ENCODE results near the gene NUP35. TPM values are rescaled to one million over a fixed set of nuclear protein-coding genes. Genes with fewer than 3 reads are reported as not detected.
"Not testable (repeated sequence)": the region's sequence is repeated elsewhere in the genome, so short reads cannot be mapped to it uniquely, and the experiment has no call there.

NUP35 gene
- total RNA-seq, 1 donor from 2014 or later: 42.0 TPM

DNA sequence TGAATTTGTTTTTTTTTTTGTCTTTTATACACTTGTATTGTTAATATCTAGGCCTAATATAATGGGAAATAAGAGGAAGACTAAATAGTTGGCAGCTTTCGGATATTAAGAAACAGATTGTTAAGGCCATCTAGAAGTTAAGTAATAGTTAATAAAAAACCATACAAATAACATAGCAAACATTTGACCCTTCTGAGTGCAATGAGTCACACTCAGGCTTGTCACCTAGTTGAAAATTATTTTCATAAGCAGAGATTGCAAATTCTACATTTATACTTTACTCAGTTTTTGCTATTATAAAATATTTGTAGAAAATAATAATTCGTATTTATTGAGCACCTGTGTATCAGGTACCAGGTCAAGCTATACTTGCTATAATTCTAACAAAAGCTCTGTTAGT lies 2.4 kb downstream of the NUP35 start:
- FAIRE-seq (no peak), DNase-seq (ENCODE audit: low spot score in 2 of 2) (no peak)

DNA sequence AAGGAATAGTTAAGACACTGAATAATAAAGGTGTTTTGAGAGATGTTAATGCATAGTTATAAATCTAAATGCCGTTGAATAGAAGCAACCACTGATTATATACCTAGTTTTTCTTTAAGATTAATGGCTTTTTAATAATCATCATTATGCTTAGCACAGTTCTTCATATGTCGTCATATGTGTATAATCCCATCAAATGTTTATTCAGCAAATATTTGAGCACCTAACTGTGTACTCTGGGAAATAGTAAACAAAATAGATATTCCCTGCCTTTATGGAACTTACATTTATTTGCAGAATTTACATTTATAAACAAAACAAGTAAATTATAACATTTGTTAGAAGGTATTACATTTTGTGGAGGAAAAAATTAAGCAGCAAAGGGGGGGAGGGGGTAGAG lies 9.8 kb downstream of the NUP35 start:
- DNase-seq (ENCODE audit: low spot score in 2 of 2): no peak
- FAIRE-seq: no peak

DNA sequence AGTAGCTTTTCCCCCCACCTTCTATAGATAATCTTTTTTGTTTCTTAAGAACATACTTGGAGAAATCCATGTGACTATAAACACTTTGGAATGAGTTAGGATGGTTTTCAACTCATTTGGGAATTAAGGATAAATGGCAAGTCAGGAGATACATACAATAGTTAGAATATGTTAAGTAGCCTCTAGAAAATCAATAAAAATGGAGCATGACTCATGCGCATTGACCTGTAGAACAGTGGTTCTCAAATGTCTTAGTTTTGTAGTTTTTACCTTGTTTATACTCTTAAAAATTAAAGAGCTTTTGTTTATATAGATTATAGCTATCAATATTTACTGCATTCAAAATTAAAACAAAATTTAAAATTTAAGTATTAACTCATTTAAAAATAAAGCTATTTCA lies 24.7 kb downstream of the NUP35 start:
- FAIRE-seq (peak; percentile 84), DNase-seq (ENCODE audit: low spot score in 2 of 2) (no peak)

DNA sequence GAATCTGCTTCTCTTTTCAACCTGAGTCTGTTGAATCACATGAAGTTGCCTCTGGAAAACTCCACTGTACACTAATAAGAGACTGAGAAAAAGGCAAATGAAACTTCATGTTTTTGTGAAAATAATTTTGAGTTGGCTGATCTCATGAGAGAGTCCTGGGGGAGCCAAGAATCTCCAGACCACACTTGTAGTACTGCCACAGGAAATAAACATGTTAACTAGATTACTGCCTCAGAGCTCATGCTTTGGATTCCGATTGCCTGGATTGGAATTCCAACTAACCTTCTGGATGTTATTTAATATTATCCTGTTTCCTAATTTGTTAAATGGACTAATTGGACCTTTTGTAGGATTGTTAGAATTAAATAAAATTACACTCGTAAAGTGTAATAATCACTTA lies 25.2 kb downstream of the NUP35 start:
- DNase-seq (ENCODE audit: low spot score in 2 of 2): no peak
- no peak for FAIRE-seq

DNA sequence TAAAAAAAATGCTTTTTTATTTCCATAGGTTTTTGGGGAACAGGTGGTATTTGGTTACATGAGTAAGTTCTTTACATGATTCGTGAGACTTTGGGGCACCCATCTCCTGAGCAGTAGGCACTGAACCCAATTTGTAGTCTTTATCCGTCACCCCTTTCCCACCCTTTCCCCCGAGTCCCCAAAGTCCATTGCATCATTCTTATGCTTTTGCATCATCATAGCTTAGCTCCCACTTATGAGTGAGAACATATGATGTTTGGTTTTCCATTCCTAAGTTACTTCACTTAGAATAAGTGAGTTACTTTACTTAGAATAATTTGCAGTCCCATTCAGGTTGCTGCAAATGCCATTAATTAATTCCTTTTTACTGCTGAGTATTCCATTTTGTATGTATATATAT lies 28.0 kb downstream of the NUP35 start:
- not testable (repeated sequence) for DNase-seq (ENCODE audit: low spot score in 2 of 2); FAIRE-seq

DNA sequence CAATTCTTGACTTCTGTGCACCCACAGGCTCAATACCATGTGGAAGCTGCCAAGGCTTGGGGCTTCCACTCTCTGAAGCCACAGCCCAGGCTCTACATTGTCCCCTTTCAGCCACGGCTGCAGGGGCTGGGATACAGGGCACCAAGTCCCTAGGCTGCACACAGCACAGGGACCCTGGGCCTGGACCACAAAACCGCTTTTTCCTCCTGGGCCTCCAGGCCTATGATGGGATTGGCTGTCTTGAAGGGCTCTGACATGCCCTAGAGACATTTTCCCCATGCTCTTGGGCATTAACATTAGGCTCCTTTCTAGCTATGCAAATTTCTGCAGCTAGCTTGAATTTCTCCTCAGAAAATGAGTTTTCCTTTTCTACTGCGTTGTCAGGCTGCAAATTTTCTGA lies 29.7 kb downstream of the NUP35 start:
- FAIRE-seq (no peak), DNase-seq (ENCODE audit: low spot score in 2 of 2) (no peak)

DNA sequence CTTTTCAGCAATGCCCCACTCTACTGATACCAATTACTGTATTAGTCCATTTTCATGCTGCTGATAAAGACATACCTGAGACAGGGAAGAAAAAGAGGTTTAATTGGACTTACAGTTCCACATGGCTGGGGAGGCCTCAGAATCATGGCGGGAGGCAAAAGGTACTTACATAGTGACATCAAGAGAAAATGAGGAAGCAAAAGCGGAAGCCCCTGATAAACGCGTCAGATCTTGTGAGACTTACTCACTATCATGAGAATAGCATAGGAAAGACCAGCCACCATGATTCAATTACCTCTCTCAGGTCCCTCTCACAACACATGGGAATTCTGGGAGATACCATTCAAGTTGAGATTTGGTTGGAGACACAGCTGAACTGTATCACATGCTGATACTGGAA lies 30.5 kb downstream of the NUP35 start:
- DNase-seq (ENCODE audit: low spot score in 2 of 2); FAIRE-seq: not testable (repeated sequence)

DNA sequence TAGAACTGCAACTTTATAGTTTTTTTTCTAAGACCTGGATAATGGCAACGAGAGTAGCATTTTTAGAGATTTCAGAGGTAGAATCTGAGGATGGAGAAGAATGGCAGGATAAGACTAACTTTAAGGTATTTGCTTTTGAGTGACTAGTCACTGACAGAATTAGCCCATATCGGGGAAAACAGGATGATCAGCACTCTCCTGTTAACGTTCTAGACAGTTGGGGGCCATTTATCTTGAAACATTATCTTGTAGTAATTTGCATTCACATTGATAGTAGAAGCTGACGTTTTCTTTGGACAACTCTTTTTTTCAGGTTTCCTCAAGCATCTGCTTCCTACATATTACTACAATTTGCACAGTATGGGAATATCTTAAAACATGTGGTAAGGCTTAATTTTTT lies 32.9 kb downstream of the NUP35 start:
- DNase-seq (ENCODE audit: low spot score in 2 of 2): no peak
- no peak for FAIRE-seq

DNA sequence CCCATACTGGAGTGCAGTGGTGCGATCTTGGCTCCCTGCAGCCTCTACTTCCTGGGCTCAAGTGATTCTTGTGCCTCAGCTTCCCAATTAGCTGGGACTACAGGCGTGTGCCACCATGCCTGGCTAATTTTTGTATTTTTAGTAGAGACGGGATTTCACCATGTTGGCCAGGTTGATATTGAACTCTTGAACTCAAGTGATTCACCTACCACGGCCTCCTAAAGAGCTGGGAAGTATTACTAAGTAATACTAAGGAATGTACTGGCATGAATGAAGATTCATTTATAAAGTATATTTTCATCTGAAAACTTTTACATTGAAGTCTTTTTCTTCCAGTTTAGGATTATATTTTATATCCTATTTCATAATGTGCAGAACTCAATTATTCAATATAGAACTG lies 38.1 kb downstream of the NUP35 start:
- FAIRE-seq: no peak

DNA sequence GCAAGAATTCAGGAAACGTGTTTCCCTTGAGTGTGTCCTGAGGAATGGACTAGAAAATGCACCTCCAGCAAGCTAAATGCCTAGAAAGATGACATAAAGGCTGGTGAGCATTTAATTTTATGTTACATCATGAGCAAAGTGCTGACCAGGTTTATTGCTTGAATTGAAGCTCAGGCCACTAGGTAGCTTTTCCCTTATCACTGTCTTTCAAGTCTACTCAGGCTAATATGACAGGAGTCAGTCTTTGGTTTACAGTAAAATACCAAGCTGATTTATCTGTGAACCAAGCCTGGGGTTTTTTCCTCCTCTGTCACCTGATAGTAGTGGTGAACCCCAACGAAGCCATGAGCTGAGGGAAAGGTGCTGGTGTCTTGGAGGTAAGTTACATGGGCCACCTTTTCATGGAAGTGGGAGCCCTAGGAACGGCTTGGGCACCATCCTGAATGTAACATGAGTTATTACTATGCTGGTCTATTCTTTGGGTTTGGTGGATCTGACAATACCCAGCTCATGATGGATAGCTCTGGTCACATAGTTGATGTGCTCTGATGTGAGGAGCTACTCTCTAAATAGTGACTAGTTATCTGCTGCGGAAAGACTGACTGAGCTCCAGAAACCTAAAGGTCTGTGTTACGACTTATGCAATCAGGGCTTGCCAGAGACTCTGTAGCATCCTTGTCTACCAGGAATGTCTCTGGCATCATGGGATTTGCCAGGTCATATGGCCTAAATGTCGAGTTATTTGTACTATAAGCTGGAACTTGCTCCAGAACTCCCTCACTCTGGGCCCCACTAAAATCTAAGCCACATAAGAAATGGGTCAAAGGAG lies 39.8 kb downstream of the NUP35 start:
- no peak for FAIRE-seq
- DNase-seq (ENCODE audit: low spot score in 2 of 2): no peak

More for the DNA sequence above, 38.1 kb downstream of the NUP35 start:
- DNase-seq (ENCODE audit: low spot score in 2 of 2): no peak

DNA sequence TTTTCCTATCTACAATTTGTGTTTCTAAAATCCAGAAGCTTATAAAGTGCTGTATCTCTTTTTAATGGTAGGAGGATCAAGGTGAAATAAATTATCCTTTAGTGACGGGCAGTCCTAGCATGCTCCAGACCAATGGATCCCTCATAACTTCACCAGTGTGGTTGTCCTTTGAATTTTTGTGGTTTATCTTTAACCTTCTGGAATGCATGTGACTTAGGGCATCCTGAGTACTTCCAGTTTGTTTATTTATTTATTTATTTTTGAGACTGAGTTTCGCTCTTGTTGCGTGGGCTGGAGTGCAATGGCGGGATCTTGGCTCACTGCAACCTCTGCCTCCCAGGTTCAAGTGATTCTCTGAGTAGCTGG lies 40.4 kb downstream of the NUP35 start:
- DNase-seq (ENCODE audit: low spot score in 2 of 2): no peak
- no peak for FAIRE-seq

DNA sequence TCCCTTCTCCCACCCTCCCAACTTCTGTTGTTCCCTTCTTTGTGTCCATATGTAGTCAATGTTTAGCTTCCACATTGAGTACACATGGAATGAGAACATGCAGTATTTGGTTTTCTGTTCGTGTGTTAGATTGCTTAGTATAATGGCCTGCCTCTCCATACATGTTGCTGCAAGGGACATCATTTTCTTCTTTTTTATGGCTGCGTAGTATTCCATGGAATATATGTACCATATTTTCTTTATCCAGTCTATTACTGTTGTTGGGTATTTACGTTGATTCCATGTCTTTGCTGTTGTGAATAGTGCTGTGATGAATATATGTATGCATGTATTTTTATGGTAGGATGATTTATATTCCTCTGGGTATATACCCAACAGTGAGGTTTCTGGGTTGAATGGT lies 42.0 kb downstream of the NUP35 start:
- DNase-seq (ENCODE audit: low spot score in 2 of 2) (no peak), FAIRE-seq (no peak)

DNA sequence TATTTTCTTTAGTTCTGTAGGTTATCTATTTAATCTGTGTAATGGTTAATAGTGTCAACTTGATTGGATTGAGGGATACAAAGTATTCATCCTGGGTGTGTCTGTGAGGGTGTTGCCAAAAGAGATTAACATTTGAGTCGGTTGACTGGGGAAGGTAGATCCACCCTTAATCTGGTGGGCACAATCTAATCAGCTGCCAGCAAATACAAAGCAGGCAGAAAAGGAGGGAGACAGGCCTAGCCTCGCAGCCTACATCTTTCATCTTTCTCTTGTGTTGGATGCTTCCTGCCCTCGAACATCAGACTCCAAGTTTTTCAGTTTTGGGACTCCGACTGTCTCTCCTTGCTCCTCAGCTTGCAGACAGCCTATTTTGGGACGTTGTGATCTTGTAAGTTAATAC lies 42.7 kb downstream of the NUP35 start:
- not testable (repeated sequence) for DNase-seq (ENCODE audit: low spot score in 2 of 2); FAIRE-seq

DNA sequence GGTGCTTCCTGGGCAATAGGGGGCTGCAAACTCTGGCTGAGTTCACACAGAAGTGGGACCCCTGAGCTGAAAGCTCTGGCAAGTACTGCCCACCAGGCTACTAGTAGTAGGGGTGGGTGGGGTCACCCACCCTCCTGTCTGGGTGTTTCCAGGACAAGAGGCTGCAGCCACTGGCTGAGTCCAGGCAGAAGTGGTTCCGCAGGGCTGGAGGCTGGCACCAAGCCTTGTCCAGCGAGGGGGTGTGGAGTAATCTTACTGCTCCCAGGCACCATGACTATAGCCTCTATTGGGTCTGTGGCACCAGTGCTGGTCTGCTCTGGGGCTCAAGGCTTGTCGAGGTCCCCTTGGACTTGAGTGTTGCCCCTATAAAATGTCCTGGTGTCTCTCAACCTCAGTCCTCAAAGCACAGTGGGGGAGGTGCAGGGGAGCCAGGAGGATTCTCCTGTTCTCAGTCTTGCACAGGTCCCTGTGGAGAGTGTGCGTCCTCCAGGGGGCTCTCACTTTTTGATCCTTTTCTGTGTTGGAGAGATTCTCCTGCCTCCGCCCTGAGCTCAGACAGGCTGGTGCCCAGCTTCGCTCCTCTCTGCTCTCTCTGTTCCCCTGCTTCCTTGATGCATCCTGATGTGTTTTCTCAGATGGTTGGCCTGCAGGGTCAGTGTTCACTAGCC lies 48.1 kb downstream of the NUP35 start:
- no peak for DNase-seq (ENCODE audit: low spot score in 2 of 2)
- no peak for FAIRE-seq

DNA sequence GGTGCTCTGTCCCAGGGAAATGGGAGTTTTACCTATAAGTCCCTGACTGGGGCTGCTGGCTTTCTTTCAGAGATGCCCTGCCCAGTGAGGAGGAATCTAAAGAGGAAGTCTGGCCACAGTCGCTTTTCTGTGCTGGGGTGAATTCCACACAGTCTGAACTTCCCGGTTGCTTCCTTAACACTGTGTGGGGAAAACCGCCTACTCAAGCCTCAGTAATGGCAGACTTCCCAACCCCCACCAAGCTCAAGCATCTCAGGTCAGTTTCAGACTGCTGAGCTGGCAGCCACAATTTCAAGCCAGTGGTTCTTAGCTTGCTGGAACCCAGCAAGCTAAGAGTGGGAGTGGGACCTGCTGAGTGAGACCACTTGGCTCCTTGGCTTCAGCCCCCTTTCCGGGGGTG lies 54.9 kb downstream of the NUP35 start:
- no peak for DNase-seq (ENCODE audit: low spot score in 2 of 2)
- FAIRE-seq: no peak

DNA sequence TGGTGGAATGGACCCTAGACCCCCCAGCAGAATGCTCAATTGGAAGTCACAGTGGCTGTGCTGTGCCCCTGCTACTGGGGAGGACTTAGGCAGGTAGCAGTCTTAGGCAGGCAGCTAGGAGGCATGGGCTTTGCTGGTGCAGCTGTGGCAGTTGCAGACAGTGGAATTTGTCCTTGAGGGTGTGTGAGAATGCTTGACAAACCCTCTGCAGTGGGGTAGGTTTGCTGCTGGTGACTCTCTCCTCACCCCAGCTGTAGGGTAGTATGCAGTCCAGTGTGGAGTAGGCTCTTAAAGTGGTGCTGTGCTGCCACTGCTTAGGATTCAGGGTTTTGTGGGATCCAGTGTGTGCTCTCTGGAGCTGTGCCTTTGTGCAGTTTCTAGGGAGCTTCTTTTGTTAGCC lies 61.3 kb downstream of the NUP35 start:
- no peak for DNase-seq (ENCODE audit: low spot score in 2 of 2)
- FAIRE-seq: no peak

DNA sequence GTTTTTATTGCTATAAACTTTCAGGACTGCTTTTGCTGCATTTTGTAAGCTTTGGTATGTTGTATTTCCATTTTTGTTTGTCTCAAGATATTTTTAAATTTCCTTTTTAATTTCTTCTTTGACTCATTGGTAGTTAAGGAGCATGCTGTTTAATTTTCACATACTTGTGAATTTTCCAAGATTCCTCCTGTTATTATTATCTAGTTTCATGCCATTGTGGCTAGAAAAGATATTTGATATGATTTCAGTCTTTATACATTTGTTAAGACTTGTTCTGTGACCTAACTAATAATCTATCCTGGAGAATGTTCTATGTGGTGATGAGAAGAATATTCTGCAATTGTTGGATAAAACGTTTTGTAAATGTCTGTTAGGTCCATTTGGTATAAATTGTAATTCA lies 62.1 kb downstream of the NUP35 start:
- FAIRE-seq (no peak), DNase-seq (ENCODE audit: low spot score in 2 of 2) (no peak)

DNA sequence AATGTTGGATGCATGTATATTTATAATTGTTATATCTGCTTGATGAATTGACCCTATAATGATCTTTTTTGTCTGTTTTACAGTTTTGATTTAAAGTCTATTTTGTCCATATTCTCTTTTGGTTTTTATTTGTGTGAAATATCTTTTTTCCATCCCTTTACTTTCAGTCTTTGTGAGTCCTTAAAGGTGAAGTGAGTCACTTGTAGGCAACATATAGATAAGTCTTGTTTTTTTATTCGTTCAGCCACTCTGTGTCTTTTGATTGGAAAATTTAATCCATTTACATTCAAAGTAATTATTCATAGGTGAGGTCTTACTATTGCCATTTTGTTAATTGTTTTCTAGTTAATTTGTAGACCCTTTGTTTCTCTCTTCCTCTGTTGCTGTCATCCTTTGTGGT lies 62.5 kb downstream of the NUP35 start:
- DNase-seq (ENCODE audit: low spot score in 2 of 2) (no peak), FAIRE-seq (no peak)

DNA sequence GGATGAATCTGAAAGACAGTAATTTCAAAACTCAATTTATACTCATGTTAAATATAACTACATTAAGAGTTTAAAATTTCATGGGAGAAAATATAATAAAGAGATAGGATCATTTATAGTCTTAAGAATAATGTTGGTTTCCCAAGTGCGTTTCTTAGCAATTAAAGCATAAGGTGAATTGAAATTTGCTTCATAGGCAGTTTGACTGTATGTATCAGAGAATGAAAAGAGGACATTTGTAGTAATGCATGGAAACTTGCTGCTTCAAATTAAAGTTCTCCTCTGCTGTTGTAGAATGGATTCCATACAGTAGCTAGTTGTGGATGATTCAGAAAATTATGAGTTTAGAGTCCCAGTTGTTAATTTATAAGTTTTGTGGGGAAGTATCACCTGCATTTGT lies 68.1 kb downstream of the NUP35 start:
- DNase-seq (ENCODE audit: low spot score in 2 of 2) (no peak), FAIRE-seq (no peak)

DNA sequence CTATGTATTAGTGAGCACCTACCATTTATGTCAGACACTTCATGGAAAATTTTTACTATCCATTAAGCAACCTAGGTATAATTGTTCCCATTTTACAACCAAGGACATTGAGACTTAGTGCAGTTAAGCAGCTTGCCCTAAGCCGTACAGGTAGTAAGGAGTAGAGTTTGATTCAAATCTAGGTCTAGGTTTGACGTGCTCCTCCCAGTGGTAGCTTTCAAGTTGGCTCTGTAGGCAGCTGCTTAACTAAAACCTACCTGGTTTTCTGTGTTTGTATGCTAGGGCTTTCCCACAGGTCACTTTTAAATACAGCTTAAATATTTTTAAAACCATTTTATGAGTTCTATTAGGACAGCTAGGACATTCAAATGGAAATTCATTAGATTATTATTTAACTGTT lies 69.7 kb downstream of the NUP35 start:
- DNase-seq (ENCODE audit: low spot score in 2 of 2): no peak
- FAIRE-seq: no peak

DNA sequence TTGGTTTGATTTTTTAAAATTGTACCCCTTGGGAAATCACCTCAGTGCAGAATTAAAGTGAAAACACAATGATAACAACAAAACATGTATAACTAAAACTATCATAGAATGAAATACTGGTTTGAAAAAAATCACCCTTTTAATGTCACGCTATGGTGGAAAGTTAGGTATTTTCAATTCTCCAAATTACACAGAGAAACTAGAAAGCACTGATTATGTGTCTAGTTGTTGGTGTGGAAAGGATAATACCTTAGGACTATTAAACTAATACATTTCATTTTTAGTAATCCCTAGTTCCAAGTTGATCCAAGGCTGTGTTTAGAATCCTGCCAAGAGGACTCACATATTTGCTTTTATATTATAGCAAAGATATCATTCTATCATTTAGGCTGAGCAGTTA lies 71.2 kb downstream of the NUP35 start:
- no peak for FAIRE-seq
- no peak for DNase-seq (ENCODE audit: low spot score in 2 of 2)

DNA sequence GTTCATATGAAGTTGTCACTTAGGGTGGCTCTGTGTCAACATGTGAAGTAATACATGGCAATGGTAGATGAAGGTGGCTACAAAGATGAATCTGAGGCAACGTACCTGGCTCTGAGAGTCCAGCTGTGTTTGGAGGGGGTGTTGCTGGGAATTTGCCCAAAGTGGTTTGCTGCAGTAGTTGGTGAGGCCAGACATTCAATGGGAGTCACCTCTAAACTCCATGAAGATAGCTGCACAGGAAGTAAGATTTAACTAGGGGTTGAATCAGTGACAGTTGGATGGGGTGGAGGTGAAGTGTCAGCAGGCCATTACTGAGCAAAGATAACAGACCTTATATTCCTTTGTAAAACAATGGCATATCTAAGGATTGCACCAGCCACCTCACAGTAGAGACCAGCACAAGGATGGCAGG lies 71.8 kb downstream of the NUP35 start:
- FAIRE-seq: no peak

More for the DNA sequence above, 71.8 kb downstream of the NUP35 start:
- DNase-seq (ENCODE audit: low spot score in 2 of 2): no peak
